ENCODE results near the gene PCBP3.

Gene PCBP3

GRCh38 chr21:45867671-45868081 lies 224.2 kb downstream of the PCBP3 start:
- no peak for FAIRE-seq

- FAIRE-seq = no peak
These were observed 224.6 kb downstream of the PCBP3 start for GRCh38 chr21:45868086-45868485.

- FAIRE-seq = no peak
These were observed 225.0 kb downstream of the PCBP3 start for GRCh38 chr21:45868488-45868887.

- FAIRE-seq = no peak
These were observed 225.8 kb downstream of the PCBP3 start for GRCh38 chr21:45869121-45870007.

- no peak for FAIRE-seq
These were observed 226.9 kb downstream of the PCBP3 start for GRCh38 chr21:45870421-45870820.

GRCh38 chr21:45870851-45871615 lies 227.5 kb downstream of the PCBP3 start:
- FAIRE-seq = no peak

- FAIRE-seq = no peak
These were observed 228.2 kb downstream of the PCBP3 start for GRCh38 chr21:45871616-45872236.

- FAIRE-seq = no peak
These were observed 228.9 kb downstream of the PCBP3 start for GRCh38 chr21:45872471-45872870.

- FAIRE-seq = no peak
These were observed 229.4 kb downstream of the PCBP3 start for GRCh38 chr21:45872902-45873301.

GRCh38 chr21:45873418-45873817 lies 229.9 kb downstream of the PCBP3 start:
- no peak for FAIRE-seq

- FAIRE-seq = no peak
These were observed 230.3 kb downstream of the PCBP3 start for GRCh38 chr21:45873866-45874265.

- no peak for FAIRE-seq
These were observed 231.3 kb downstream of the PCBP3 start for GRCh38 chr21:45874716-45875415.

GRCh38 chr21:45875416-45875760 lies 231.9 kb downstream of the PCBP3 start:
- FAIRE-seq = no peak

- no peak for FAIRE-seq
These were observed 232.4 kb downstream of the PCBP3 start for GRCh38 chr21:45875881-45876280.

- no peak for FAIRE-seq
These were observed 233.1 kb downstream of the PCBP3 start for GRCh38 chr21:45876381-45877170.

- FAIRE-seq = no peak
These were observed 233.6 kb downstream of the PCBP3 start for GRCh38 chr21:45877171-45877438.

- no peak for FAIRE-seq
These were observed 234.4 kb downstream of the PCBP3 start for GRCh38 chr21:45877821-45878469.

- no peak for FAIRE-seq
These were observed 236.9 kb downstream of the PCBP3 start for GRCh38 chr21:45880097-45881068.

GRCh38 chr21:45882645-45883044 lies 239.1 kb downstream of the PCBP3 start:
- no peak for FAIRE-seq

- FAIRE-seq = no peak
These were observed 239.6 kb downstream of the PCBP3 start for GRCh38 chr21:45883090-45883489.

- no peak for FAIRE-seq
These were observed 242.0 kb downstream of the PCBP3 start for GRCh38 chr21:45885597-45885929.

All from islet of Langerhans (tissue), 1 donor.